ENCODE results near the gene STX7. TPM values are rescaled to one million over a fixed set of nuclear protein-coding genes. Genes with fewer than 3 reads are reported as not detected.

STX7 gene, protein sequence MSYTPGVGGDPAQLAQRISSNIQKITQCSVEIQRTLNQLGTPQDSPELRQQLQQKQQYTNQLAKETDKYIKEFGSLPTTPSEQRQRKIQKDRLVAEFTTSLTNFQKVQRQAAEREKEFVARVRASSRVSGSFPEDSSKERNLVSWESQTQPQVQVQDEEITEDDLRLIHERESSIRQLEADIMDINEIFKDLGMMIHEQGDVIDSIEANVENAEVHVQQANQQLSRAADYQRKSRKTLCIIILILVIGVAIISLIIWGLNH
- 20.0 and 55.7 TPM in 2 replicates for total RNA-seq

DNA sequence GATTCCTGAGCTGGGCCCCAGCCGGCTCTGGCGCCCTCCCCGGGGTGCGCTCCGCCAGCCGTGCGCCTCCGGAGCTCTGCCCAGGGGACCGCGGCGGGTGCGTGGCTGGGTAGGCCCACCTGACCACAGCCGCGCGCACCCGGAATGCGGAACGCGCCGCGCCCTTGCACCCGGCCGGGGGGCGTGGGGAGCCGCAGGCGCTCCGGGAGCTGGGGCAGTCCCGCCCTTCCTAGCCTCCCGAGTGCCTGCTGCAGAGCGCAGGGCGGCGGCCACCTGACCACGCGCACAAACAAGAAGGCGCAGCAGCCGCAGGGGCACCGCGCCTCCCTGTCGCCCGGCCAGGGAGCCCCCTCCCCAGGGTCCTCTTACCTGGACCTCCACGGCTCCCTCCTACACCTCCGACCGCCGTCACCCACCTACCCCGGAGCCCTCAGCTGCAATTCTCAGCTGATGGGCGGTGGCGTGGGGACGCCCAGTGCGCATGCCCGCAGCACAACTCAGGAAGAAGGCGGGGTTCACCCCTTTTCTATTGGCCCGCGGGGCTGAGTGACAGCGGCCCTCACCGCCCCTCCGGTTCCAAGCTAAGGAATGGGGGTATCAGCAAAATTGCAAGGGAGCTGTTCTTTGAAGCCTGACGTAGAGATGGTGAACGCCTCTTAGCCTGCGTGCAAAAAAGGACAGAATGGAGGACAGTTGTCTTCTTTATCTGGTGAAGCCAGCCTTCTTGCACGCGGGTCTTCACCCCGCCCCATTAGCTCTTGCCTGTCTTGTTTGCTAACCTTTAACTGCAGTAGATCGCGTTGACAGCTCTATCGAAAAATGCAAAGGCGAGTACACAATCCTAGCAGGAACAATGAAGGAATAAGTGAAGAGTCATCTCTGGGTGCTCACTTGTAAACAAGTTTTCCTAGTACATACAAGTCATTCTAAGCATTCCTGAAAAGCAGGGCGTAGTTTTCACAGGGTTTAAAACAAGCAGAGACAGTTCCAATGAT lies at the start of gene STX7:
Gene STX7 (minus strand): TSS at position 479 of the 995 bp plus-strand sequence. CDS start 9,586 bp downstream, outside the sequence.

DNA sequence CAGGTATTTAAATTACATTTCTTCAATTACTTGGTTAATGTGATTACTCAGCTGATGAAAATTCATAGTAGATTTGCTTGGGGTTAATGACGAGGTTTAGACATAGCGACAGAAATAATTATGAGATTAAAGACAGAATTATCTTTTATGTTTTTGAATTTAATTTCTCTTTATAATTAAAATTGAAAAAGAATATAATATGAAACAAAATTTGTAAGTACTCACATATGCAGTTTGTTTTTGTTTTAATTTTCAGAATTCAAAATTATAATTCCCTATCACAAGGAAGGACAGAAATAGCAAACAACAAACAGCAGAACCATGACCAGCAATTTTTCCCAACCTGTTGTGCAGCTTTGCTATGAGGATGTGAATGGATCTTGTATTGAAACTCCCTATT lies 39.5 kb upstream of the STX7 start, which contains the start of gene TAAR8:
Gene TAAR8 (plus strand): TSS at position 301 of the 400 bp plus-strand sequence. CDS start 21 bp downstream, at position 322.

DNA sequence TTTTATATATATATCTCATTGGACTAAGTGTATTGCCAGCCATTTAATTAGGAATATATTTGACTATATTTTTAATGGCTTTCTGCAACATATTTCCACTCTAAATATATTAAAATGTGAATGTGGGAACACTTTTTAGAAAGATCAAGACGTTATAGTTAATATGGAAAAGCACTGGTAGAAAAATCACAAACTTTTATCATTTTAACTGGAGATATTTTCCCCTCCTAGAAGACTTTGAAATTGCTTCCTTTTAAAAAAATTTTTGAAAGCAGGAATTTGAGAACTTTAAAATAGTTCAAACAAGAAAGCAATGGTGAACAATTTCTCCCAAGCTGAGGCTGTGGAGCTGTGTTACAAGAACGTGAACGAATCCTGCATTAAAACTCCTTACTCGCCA lies 25.1 kb upstream of the STX7 start, which contains the start of gene TAAR9:
Gene TAAR9 (plus strand): TSS at position 301 of the 400 bp plus-strand sequence. CDS start 13 bp downstream, at position 314.

DNA sequence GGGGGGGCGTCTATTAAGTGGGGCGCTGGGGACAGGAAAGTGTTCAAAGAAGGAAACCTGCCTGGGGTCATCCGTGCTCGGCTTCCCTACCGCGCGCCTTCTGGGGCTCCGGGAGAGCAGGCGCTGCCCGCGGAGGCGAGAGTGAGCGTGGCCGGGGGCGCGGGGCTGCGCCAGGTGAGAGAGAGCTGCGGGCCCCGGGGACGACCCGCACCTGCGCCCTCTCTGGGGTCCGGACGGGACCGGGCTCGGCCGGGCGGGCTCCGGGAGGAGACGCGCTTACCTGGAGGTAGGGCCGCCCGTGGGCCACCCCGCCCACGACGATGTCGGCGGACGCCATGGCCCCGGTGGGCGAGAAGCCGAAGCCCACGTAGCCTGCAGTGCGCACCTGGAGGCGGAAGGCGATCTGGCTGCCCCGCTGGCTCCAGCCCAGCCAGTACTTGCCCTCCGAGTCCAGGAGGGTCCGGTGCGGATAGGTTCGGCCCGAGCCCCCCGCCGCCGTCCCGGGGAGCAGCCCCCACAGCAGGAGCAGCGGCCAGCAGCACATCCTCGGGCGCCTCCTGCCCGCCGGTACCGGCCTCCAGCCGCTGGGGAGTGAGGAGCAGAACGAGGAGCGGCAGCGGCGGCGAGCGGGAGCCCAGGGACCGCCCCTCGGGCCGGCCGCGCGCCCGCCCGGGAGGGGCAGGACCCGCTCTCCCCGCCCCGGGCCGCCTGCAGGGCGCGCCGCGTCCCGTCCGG lies 111.9 kb downstream of the STX7 start, which contains the start of gene MOXD1:
Gene MOXD1 (minus strand): TSS at position 593 of the 735 bp plus-strand sequence. CDS start 49 bp downstream, at position 544.

Small RNA genes within 50 kb of the gene (small RNA-seq; reads per million reads assigned to genes)
- gene TAAR7P = not detected

Other genes with a start within 250 kb of the STX7 start
- 71.0 and 119 TPM in 2 replicates for gene MOXD1, start 111.6 kb downstream of the STX7 start, total RNA-seq
- gene TAAR9, start 25.2 kb upstream of the STX7 start, total RNA-seq = not detected in 2 replicates
- not detected in 2 replicates for gene TAAR8, start 39.6 kb upstream of the STX7 start, total RNA-seq
- not detected in 2 replicates for gene TAAR6, start 57.2 kb upstream of the STX7 start, total RNA-seq
- gene TAAR5, start 76.6 kb upstream of the STX7 start, total RNA-seq = not detected in 2 replicates
- not detected in 2 replicates for gene TAAR2, start 111.2 kb upstream of the STX7 start, total RNA-seq
- gene TAAR1, start 146.1 kb upstream of the STX7 start, total RNA-seq = not detected in 2 replicates
- gene VNN1, start 200.9 kb upstream of the STX7 start, total RNA-seq = not detected in 2 replicates
- gene VNN2, start 244.8 kb upstream of the STX7 start, total RNA-seq = not detected in 2 replicates

Data from placental epithelial cell (primary cell).